Liver (tissue), 2 donors: ENCODE results near the gene ERN1.

Source experiments
- CTCF ChIP-seq: fragments of 150-350 bp; IDR thresholded peaks from 2 replicates; pipeline ENCODE4 v1.5.1; 2017; ENCODE audit warnings: improper control_type of control experiment, low read depth, low read length; ENCODE audit not compliant: missing input control
- MAX ChIP-seq: IDR thresholded peaks from 2 replicates; pipeline ENCODE4 v1.6.1; 2016; ENCODE audit warnings: antibody characterized with exemption
- TF ChIP-seq, protein P1 (sequence below): IDR thresholded peaks from 2 replicates; pipeline ENCODE4 v1.6.1; 2016; ENCODE audit warnings: antibody characterized with exemption
- TF ChIP-seq, protein P2 (sequence below): IDR thresholded peaks from 2 replicates; pipeline ENCODE4 v1.6.1; 2016; ENCODE audit warnings: antibody characterized with exemption, mild to moderate bottlenecking
- donor health status: healthy.

GRCh38 chr17:64129515-64129764, 504 bp downstream of the ERN1 start:
- TF ChIP-seq CTCF (no peak), MAX (no peak)
- TF ChIP-seq, protein P1, sequence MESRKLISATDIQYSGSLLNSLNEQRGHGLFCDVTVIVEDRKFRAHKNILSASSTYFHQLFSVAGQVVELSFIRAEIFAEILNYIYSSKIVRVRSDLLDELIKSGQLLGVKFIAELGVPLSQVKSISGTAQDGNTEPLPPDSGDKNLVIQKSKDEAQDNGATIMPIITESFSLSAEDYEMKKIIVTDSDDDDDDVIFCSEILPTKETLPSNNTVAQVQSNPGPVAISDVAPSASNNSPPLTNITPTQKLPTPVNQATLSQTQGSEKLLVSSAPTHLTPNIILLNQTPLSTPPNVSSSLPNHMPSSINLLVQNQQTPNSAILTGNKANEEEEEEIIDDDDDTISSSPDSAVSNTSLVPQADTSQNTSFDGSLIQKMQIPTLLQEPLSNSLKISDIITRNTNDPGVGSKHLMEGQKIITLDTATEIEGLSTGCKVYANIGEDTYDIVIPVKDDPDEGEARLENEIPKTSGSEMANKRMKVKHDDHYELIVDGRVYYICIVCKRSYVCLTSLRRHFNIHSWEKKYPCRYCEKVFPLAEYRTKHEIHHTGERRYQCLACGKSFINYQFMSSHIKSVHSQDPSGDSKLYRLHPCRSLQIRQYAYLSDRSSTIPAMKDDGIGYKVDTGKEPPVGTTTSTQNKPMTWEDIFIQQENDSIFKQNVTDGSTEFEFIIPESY, result no peak
- TF ChIP-seq, protein P2, sequence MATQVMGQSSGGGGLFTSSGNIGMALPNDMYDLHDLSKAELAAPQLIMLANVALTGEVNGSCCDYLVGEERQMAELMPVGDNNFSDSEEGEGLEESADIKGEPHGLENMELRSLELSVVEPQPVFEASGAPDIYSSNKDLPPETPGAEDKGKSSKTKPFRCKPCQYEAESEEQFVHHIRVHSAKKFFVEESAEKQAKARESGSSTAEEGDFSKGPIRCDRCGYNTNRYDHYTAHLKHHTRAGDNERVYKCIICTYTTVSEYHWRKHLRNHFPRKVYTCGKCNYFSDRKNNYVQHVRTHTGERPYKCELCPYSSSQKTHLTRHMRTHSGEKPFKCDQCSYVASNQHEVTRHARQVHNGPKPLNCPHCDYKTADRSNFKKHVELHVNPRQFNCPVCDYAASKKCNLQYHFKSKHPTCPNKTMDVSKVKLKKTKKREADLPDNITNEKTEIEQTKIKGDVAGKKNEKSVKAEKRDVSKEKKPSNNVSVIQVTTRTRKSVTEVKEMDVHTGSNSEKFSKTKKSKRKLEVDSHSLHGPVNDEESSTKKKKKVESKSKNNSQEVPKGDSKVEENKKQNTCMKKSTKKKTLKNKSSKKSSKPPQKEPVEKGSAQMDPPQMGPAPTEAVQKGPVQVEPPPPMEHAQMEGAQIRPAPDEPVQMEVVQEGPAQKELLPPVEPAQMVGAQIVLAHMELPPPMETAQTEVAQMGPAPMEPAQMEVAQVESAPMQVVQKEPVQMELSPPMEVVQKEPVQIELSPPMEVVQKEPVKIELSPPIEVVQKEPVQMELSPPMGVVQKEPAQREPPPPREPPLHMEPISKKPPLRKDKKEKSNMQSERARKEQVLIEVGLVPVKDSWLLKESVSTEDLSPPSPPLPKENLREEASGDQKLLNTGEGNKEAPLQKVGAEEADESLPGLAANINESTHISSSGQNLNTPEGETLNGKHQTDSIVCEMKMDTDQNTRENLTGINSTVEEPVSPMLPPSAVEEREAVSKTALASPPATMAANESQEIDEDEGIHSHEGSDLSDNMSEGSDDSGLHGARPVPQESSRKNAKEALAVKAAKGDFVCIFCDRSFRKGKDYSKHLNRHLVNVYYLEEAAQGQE, result no peak
